IPS DF 4.7 (cell line): ENCODE measurements around the gene TICAM1.
"Not testable (repeated sequence)": the region's sequence is repeated elsewhere in the genome, so short reads cannot be mapped to it uniquely, and the experiment has no call there.

Experiments
- DNase-seq: peaks from one replicate; pipeline ENCODE4 v3.0.0-alpha.2; 2013; ENCODE audit warnings: low spot score; ENCODE audit errors: extremely low read depth

The TICAM1 gene

DNA sequence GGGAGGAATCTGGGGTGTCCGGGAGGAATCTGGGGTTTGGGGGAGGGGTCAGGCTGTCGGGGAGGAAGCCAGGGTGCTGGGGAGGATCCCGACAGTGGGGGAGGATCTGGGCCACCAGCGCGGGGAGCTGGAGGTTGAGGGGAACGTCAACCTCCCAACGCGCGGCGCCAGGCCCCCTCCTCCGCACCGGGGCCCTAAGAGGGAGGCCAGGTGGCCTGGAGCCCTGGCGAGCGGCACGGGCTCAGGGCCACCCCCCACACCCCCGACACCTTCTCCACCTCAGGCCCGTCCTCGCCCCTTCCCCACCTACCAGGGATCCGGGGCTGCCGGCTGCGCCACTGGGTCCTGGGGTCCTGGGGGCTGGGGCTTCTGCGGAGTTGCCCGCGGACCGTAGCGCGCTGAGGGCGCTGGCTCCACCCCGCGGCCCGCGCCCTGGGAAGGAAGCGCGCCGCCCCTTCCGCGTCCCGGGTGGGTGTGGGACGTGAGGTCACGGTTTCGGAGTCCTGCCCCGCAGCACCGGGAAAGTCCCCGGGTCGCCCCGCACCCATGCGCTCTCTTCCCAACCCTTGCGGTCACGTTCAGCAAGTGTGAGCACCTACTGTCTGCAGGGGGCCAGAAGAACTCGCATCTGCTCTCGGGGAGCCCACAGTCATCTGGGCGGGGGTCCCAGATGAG is at the start of gene TICAM1:
TICAM1 (minus strand) TSS at position 409 of the 675 bp plus-strand sequence. CDS start 13,335 bp downstream, outside the sequence.
- DNase-seq: no peak

DNA sequence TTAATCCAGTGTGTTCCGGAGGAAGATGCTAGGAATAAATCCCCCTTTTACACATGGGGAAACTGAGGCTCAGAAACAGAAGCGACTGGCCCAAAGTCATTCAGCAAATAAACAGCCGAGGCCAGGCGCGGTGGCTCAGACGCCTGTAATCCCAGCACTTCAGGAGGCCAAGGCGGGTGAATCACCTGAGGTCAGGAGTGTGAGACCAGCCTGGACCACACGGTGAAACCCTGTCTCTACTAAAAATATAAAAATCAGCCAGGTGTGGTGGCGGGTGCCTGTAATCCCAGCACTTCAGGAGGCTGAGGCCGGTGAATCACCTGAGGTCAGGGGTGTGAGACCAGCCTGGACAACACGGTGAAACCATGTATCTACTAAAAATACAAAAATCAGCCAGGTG is 47.5 kb upstream of the TICAM1 start:
- no peak for DNase-seq

DNA sequence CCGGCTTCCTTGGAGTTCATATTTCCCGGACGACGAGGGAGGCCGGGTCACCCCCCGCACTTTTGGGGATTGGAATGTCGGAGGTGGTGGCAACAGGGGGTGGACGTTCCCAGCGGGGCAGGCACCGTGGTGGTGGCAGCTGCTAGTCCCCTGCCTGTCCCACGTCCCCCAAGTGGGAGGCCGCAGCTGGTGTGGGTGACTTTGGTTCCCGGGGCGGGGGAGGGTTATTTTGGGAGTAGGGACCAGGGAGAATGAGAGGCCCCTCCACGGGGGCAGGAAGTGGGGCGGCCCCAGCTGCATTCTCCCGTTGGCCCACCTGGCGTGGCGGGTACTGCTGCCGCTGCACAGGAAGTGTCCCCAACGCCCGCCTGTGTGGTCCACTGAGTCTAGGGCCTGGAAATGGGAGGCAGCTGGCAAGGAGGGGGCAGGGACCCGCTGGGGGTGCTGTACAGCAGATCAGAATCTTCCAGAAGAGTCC is 47.0 kb upstream of the TICAM1 start:
- no peak for DNase-seq

DNA sequence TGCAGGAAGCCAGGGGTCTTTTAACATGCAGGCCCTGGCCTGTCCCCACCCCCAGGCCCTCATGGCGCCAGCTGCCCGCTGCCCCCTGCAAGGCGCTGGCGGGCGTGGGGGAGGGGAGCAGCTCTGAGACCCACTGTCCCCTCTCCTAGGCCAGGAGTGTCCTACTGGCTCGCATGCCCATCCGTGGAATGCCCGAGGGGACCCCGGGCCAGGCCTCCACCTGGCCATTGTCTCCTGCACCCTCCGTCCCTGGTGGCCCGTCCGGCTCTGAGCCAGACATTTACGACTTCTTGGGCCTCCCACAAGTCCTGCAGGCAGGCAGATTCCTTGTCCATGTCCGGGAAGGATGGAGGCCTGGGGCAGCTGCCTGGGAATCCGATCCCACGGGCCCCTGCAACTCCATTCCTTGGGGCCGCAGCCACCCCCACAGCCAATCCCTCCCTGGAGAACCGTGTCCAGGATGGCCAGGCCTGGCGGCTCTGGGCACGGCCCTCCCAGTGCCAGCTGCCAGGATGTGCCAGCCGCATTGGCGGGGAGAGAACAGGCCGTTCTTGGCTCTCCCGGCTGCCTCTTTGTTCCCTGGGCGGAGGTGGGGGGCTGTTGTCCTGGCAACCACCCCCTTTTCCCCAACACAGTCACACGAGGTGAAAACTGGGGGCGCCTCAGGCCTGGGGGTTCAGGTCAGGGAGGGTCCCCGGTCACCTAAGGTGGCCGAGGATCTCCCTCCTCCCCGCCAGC is 46.4 kb upstream of the TICAM1 start:
- no peak for DNase-seq

DNA sequence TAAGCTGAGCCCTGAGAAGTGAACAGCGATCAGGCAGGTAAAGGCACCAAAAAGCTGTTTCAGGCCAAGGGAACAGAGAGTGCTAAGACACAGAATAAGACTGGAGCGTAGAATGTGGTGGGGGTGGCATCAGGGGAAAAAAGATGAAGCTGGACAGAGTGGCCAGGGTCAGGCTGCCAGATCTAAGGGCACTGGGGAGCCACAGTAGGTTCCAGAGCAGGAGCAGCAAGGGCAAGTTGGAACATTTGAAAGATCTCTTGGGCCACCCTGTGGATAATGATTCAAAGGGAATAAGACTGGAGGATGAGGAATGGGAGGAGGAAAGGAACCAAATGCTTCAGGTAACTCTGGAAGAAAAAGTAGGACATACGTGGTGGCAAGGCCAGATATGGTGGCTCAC is 42.4 kb upstream of the TICAM1 start:
- no peak for DNase-seq

DNA sequence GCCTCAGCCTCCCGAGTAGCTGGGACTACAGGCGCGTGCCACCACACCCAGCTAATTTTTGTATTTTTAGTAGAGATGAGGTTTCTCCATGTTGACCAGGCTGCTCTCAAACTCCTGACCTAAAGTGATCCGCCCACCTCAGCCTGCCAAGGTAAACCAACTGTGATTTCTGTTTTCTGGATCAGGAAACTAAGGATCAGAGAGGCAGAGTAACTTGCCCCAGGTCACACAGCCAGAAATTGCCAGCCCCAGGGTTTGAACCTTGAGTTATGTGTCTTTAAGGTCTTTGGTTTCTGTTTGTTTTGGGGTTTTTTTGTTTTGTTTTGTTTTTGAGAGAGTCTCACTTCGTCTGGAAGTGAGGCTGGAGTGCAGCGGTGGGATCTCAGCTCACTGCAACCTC is 40.2 kb upstream of the TICAM1 start:
- DNase-seq: no peak

DNA sequence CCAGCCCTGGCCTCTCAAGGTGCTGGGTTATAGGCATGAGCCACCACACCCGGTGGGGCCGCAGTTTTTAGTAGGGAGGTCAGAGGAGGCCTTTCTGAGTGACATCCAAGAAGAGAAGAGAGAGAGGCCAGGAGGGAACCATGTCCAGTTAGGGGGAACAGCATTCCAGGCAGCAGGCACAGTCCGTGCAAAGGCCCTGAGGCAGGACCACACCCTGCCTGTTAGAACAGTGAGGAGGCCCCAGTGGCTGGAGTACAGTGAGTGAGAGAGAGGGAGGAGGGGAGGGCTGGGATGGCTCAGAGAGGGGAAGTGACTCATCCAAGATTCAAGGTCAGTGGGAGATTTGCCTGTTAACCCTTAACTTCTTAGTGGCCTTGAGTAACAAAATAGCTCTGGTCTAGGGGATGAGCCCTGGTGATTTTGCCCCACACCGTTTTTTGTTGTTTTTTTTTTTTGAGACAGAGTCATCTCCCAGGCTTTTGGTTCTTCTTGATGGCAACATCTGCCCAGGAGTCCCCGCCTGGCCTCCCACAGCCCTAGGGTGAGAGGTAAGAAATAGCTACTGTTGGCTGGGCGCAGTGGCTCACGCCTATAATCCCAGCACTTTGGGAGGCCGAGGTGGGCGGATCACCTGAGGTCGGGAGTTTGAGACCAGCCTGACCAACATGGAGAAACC is 38.7 kb upstream of the TICAM1 start:
- no peak for DNase-seq

DNA sequence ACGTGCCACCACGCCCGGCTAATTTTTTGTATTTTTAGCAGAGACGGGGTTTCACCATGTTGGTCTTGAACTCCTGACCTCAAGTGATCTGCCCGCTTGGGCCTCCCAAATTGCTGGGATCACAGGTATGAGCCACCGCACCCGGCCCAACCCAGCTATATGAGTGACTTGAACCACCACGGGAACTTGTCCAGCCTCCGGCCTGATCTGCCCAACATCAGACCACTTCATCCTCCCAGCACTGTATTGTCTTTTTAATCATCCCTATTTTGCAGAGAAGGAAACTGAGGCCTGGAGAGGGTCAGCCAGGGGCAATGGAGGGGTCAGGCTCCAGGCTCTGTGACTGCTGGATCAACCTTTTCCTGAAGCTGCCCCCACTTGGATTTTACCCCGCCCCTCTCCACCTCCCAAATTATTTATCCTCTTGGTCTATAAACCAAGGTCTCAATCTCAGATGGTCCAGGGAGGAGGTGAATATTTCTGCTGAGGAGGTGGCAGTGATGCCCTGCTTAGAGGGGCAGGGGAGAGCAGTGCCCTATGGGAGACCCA is 36.8 kb upstream of the TICAM1 start:
- no peak for DNase-seq

DNA sequence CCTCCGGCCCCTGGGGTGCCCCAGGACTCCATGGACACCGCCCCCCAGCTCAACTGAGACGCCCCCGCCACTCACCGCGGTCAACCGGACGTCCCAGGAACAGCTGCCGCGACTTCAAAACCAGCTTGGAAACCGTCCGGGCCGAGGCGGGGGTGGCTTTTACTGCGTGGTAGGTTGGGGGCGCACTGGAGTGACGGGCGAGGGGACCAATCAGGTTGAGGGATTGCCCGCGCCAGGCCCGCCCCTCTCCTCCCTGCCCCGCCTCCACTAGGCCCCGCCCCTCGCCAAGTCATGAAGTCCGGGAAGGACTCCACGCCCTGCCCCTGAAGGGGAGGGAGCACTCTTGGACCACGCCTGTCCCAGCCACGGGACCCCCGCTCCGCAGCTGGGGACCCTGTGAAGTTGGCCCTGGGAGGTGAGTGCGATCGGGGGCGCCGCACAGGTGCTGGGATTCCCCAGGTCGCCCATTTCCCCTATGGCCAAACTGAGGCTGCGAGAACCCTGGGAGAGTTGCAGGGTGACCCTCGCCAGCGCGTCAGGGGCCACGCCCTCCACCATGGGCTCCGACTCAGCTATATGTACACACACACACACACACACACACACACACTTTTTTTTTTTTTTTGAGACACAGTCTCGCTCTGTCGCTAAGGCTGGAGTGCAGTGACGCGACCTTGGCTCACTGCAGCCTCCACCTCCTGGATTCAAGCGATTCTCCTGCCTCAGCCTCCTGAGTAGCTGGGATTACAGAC is 36.2 kb upstream of the TICAM1 start, which contains the start of gene PLIN3:
PLIN3 (minus strand) TSS at position 134 of the 752 bp plus-strand sequence. CDS start 6,273 bp downstream, outside the sequence.
- no peak for DNase-seq

DNA sequence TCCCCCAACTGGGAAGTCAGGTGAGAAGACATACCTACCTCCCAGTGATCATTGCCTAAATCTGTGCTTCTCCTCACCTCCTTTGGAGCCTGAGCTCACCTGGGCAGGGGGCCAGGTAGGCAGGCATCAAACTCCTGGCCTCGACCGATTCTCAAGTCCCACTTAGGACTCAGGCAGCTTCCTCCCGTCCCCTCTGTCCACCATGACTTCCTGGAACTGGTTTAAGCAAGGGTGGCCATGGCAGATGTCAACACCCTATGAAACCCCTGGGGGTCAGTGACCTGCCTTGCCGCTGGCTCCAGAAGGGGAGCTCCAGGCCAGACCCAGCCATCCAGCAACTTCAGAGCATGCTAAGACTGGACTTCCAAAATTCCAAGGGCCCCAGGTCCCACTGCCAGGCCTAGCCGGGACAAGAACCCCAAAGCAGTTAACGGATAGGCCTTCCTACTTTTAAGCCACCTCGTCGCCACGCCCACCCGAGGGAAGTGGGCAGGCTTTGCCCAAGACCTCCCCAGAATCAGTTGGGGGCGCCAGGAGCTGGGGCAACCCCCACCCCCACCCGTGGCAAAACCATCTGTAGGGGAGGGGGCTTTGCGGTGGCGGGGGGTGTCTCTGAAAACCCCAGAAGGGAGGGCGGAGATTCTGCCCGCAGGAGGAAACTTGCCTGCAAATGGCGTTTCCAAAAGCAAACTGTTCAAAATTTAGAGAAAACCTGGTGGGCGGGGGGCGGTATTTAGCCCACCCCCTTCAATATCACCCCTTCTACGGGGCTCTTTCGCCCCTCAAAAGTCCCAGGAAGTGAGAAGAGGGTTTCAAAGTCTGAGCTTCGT is 35.3 kb upstream of the TICAM1 start:
- no peak for DNase-seq

DNA sequence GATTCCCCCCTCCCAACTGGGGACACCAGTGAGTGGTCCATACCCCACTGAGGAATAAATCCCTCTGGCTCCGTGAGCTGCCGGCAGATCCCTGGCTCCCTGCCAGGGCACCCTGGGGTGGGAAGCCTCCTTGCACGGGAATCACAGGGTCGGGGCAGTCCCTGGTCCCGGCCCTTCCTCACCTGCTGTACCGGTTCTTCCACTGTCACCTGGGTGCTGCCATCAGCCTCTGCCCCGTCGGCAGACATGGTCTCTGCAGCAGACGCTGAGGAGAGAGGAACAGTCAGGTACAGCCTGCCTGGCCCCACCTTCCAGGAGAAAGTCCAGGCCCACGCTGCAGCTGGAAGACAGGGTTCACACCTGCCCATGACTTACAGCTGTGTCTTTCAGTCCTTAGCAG is 29.6 kb upstream of the TICAM1 start:
- no peak for DNase-seq

DNA sequence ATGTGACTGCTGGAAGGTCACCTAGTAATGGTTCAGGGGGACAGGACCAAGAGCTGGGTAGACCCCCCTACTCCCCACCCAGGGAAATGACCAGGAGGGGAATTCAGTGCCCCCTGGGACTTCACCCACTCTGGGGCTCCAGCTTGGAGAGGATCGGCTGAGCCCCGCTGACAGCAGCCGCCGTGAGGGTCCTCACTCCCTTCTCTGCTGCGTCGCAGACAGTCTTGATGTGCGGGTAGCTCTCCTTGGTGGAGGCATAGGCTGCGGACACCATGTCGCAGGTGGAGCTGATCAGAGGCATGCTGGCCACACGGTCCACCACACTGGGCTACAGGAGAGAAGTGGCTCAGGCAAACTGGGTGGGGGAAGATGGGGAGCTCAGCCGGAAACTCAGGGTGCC is 28.2 kb upstream of the TICAM1 start:
- no peak for DNase-seq

DNA sequence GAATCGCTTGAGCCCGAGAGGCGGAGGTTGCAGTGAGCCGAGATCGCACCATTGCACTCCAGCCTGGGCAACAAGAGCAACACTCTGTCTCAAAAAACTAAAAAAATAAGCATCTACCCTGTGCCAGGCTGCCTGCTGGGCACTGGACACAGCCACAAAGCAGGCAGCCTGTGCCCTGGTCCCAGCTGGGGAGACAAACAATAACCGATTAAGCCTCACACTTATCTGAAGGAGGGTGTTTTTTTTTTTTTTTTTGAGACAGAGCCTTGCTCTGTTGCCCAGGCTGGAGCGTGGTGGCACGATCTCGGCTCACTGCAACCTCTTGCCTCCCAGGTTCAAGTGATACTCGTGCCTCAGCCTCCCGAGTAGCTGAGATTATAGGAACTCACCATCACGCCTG is 25.0 kb upstream of the TICAM1 start:
- not testable (repeated sequence) for DNase-seq

DNA sequence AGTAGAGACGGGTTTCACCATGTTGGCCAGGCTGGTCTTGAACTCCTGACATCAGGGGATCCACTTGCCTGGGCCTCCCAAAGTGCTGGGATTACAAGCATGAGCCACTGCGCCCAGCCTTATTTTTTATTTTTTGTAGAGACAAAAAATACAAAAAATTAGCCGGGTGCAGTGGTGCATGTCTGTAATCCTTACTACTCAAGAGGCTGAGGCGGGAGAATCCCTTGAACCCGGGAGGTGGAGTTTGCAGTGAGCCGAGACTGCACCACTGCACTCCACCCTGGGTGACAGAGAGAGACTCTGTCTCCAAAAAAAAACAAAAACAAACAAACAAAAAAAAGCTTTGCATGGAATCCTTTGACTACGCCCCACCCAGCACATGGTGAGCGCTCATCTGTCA is 22.0 kb upstream of the TICAM1 start:
- DNase-seq: not testable (repeated sequence)

DNA sequence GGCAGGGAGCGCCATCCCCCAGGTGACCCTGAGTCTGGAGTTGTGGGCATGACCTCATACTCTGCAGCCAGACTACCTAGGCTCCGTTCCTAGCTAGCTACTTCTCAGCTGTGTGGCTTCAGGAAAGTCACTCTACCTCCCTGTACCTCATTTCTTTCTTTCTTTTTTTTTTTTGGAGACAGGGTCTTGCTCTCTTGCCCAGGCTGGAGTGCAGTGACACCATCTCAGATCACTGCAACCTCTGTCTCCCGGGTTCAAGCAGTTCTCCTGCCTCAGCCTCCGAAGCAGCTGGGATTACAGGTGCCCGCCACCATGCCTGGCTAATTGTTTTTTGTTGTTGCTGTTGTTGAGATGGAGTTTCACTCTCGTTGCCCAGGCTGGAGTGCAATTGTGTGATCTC is 21.0 kb upstream of the TICAM1 start:
- DNase-seq: no peak

DNA sequence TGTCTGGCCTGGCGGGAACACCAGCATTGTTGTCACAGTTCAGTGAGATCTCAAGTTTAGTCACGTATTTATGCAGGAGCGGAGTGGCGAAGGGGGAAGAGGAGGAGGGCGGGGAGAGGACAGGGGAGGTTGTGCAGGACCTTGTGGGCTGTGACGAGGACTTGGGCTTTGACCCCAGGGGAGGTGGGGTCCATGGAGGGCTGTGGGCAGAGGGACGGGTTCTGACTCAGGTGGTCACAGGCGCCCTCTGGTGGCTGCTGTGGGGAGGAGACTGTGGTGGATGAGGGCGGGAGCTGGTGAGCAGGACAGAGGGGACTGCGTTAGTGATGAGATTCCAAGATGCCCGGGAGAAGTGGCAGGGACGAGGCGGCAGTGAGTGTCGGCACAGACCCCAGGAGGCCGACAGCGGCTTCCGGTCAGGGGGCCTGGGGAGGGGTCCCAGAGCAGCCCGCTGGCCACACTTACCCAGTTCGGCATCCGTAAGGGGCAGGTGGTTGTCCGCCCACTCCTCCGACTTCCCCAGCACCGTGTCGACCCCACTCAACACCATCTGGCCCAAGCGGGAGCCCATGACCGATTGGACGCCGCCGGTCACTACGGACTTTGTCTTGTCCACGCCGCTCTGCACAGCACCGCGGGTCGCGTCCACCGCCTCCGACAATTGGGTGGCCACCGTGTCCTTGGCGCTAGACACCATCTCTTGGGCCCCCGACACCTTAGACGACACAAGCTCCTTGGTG is 20.2 kb upstream of the TICAM1 start:
- DNase-seq: peak; percentile 49

DNA sequence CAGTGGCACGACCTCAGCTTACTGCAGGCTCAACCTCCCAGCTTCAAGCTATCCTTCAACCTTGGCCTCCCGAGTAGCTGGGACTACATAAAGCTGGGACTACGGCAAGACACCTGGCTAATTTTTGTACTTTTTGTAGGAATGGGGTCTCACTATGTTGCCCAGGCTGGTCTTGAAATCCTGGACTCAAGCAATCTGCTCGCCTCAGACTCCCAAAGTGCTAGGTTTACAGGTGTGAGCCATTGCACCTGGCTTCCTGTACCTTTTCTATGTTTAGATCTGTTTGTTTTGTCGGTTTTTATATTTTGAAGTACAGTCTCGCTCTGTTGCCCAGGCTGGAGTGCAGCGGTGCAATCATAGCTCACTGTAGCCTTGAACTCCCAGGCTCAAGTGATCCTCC is 17.5 kb upstream of the TICAM1 start:
- no peak for DNase-seq

DNA sequence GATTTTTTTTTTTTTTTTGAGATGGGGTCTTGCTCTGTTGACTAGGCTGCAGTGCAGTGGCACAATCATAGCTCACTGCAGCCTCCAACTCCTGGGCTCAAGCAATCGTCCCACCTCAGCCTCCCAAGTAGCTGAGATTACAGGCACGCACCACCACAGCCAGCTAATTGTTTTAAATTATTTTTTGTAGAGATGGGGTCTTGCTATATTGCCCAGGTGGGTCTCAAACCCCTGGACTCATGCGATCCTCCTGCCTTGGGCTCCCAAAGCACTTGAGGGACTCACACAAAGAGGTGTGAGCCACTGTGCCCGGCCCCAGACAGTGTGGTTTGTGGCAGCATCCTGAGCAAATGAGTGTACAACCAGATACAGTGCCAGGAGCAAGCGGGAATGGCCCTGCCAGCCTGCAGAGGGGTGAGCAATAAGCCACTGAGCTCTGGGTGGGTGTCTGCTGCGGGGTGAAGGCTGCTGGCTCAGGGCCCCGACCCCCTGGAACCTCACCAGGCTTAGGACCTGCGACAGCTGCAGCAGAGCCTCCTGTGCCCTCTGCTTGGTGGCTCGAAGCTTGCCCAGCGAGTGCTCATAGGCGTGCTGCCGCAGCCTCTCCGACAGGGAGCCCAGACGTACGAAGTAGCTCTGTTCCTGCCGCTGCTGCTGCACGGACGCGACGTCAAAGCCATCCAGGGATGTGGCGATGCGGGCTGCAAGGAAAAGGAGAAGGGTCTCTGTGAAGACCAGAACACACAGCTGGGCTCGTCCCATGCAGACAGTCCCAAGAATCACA is 15.9 kb upstream of the TICAM1 start:
- DNase-seq: no peak

DNA sequence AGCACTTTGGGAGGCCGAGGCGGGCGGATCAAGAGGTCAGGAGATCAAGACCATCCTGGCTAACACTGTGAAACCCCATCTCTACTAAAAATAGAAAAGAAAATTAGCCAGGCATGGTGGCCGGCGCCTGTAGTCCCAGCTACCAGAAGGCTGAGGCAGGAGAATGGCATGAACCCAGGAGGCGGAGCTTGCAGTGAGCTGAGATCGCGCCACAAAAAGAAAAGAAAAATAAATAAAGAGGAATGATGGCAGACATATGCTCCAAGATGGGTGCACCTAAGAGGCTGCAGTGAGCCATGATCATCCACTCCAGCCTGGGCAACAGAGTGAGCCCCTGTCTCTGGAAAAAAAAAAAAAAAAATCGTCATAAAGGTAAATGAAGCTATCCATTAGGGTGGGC is 14.5 kb upstream of the TICAM1 start:
- not testable (repeated sequence) for DNase-seq
